ENCODE measurements around the gene ARCN1. TPM values are rescaled to one million over a fixed set of nuclear protein-coding genes. Genes with fewer than 3 reads are reported as not detected.

Gene ARCN1
- total and polyA plus RNA-seq, 2 donors (not counting 3 experiments of a cell fraction or from before 2014, with no cell fraction given): 172 to 180 TPM

GRCh38 chr11:118634431-118635236 lies 62.4 kb downstream of the ARCN1 start:
- intact Hi-C loops (cut with micrococcal nuclease) (loop anchor here (2.0 kb wide), 1 partner anchor 24 kb away; no protein-coding TSS in a partner anchor), dilution Hi-C loops (cut with MboI; ENCODE audit: extremely low pct_ligation_motif_present, low sequenced_read_pairs) (no loop called here)
- Histone ChIP-seq H4K20me1 (replicated peaks; ENCODE audit: control insufficient read depth, extremely low read depth, insufficient read depth, low read length) (no peaks in the 10 kb centered on the region), H3K9me3 (replicated peaks; ENCODE audit: control insufficient read depth, insufficient read depth, low read length) (no peaks in the 10 kb centered on the region), H3K79me2 (ENCODE audit: control insufficient read depth, insufficient read depth, low read length) (peaks cover 6% of the 10 kb centered on the region), H3K27me3 (ENCODE audit: control insufficient read depth in 2 of 2, insufficient read depth in 2 of 2, low read length in 2 of 2) (no peaks in the 10 kb centered on the region), H2AFZ (ENCODE audit: low read depth, low read length) (no peak overlapping the region), H3K4me2 (ENCODE audit: insufficient read depth, low read length) (no peak overlapping the region), H3K9ac (replicated peaks; ENCODE audit: extremely low read depth, insufficient read depth, low read length) (no peak overlapping the region), H3K9me1 (replicated peaks; ENCODE audit: control insufficient read depth, extremely low read depth, insufficient read depth, low read length) (no peaks in the 10 kb centered on the region), H3K36me3 (ENCODE audit: control insufficient read depth in 2 of 2, extremely low read depth in 1 of 2, insufficient read depth in 2 of 2, low read length in 2 of 2) (peaks cover 35 to 55% of the 10 kb centered on the region in 2 experiments), H3K4me3 (replicated peaks in 1 of 3; ENCODE audit: insufficient read depth in 1 of 3, low read depth in 1 of 3, low read length in 3 of 3) (no peak overlapping the region), H3K4me1 (ENCODE audit: control insufficient read depth, extremely low read depth, insufficient read depth, low read length) (no peaks in the 10 kb centered on the region), H3K27ac (ENCODE audit: insufficient read depth, low read depth, low read length) (no peak overlapping the region)
- POLR2A ChIA-PET: no interaction called here
- TF ChIP-seq POLR2AphosphoS5 (IDR thresholded peaks at IDR 0.05; ENCODE audit: insufficient read depth, low read depth, low read length) (no peak), GATA2 (IDR thresholded peaks at IDR 0.05; ENCODE audit: insufficient read depth, insufficient read length, low read depth, low read length) (no peak), MAX (IDR thresholded peaks at IDR 0.05; ENCODE audit: insufficient read depth, insufficient read length) (no peak), CTCF (IDR thresholded peaks at IDR 0.05; ENCODE audit: extremely low read depth in 1 of 2, insufficient read depth in 1 of 2, low read depth in 1 of 2, low read length in 2 of 2) (no peak)
- CTCF ChIA-PET: interaction anchor here (0.8 to 4.2 kb wide), 7 partner anchors 8 to 40 kb away, joined by 3 to 23 read pairs (median 5); partner anchors contain the start of gene PHLDB1
- FAIRE-seq (peak; percentile 38), DNase-seq (ENCODE audit: low read depth, low spot score) (no peak)
- BruUV-seq (replicated peaks): no TSS peak

Data from endothelial cell of umbilical vein (primary cell).